CD14-positive monocyte (primary cell): ENCODE results near the gene DDX43. TPM values are rescaled to one million over a fixed set of nuclear protein-coding genes. Genes with fewer than 3 reads are reported as not detected.
A peak's percentile ranks its signal among the peaks of the same experiment; 100 is the strongest.

Experiments
- DNase-seq, 3 donors: peaks; one replicate each; pipeline ENCODE4 v3.0.0-alpha.2; 2011 to 2022
- H2AFZ ChIP-seq: 2 replicates; pipeline ENCODE4 v1.6.0; 2012; ENCODE audit warnings: mild to moderate bottlenecking, low read depth, low read length, inconsistent platforms; ENCODE audit not compliant: insufficient read depth, poor library complexity, severe bottlenecking
- H3K27ac ChIP-seq, 2 donors: 1 replicate in 1 of 2; 2 replicates in 1 of 2; pipeline ENCODE4 v1.5.1; 2012 to 2013; ENCODE audit warnings: low read length in 2 of 2, control low read depth in 1 of 2, inconsistent platforms in 1 of 2, low read depth in 1 of 2, mild to moderate bottlenecking in 1 of 2
- H3K27me3 ChIP-seq, 2 donors: one replicate each; pipeline versions ENCODE4 v1.6.0 to v1.6.1; 2011 to 2013; ENCODE audit warnings: low read length in 2 of 2; ENCODE audit not compliant: control insufficient read depth in 2 of 2, insufficient read depth in 2 of 2
- H3K36me3 ChIP-seq, 2 donors: replicated peaks in 1 of 2; 1 replicate in 1 of 2; 2 replicates in 1 of 2; pipeline versions ENCODE4 v1.5.1 to v1.6.1; 2012 to 2013; ENCODE audit warnings: low read length in 2 of 2, control low read depth in 1 of 2, inconsistent platforms in 1 of 2, mild to moderate bottlenecking in 1 of 2; ENCODE audit not compliant: insufficient read depth in 2 of 2, control insufficient read depth in 1 of 2
- H3K4me1 ChIP-seq, 2 donors: 1 replicate in 1 of 2; 2 replicates in 1 of 2; pipeline versions ENCODE4 v1.5.1 to v1.6.1; 2012 to 2013; ENCODE audit warnings: low read length in 2 of 2, control low read depth in 1 of 2, inconsistent platforms in 1 of 2, mild to moderate bottlenecking in 1 of 2, moderate library complexity in 1 of 2; ENCODE audit not compliant: insufficient read depth in 2 of 2, control insufficient read depth in 1 of 2
- H3K4me2 ChIP-seq: replicated peaks from 2 replicates; pipeline ENCODE3; 2012; ENCODE audit warnings: low read length, moderate library complexity, mild to moderate bottlenecking; ENCODE audit not compliant: poor library complexity, severe bottlenecking; ENCODE audit errors: extremely low read depth
- H3K4me3 ChIP-seq, 3 experiments: fragments of 200-600 bp in 1 of 3; sonication (generic) in 1 of 3; replicated peaks in 1 of 3; 1 replicate in 2 of 3; 2 replicates in 1 of 3; pipeline ENCODE4 v1.5.1; 2011 to 2013; ENCODE audit warnings: low read length in 3 of 3, mild to moderate bottlenecking in 3 of 3, control low read depth in 2 of 3, low read depth in 2 of 3, inconsistent platforms in 1 of 3, moderate library complexity in 1 of 3
- H3K79me2 ChIP-seq: 2 replicates; pipeline ENCODE4 v1.6.0; 2012; ENCODE audit warnings: mild to moderate bottlenecking, control low read depth, inconsistent platforms, low read length, moderate library complexity; ENCODE audit not compliant: insufficient read depth
- H3K9ac ChIP-seq: 2 replicates; pipeline ENCODE4 v1.6.0; 2017; ENCODE audit warnings: low read length, mild to moderate bottlenecking; ENCODE audit not compliant: insufficient read depth, poor library complexity, severe bottlenecking
- H3K9me3 ChIP-seq, 2 donors: replicated peaks in 1 of 2; 1 replicate in 1 of 2; 2 replicates in 1 of 2; pipeline versions ENCODE4 v1.5.1 to v1.6.1; 2012 to 2013; ENCODE audit warnings: low read length in 2 of 2, control low read depth in 1 of 2; ENCODE audit not compliant: control insufficient read depth in 1 of 2, insufficient read depth in 1 of 2
- H4K20me1 ChIP-seq: 2 replicates; pipeline ENCODE4 v1.6.0; 2012; ENCODE audit warnings: mild to moderate bottlenecking, low read length, control low read depth, moderate library complexity; ENCODE audit not compliant: insufficient read depth
- H3K27ac Mint-ChIP-seq, 7 donors: one replicate each; pipeline ENCODE4 v1.8.0; 2020; ENCODE audit warnings: mild to moderate bottlenecking in 7 of 7, mixed read lengths in 7 of 7, moderate library complexity in 6 of 7, inconsistent platforms in 2 of 7
- H3K27me3 Mint-ChIP-seq, 3 donors: one replicate each; pipeline ENCODE4 v1.8.0; 2021 to 2022; ENCODE audit warnings: low read depth in 3 of 3, mild to moderate bottlenecking in 3 of 3, mixed read lengths in 3 of 3, moderate library complexity in 3 of 3, inconsistent platforms in 1 of 3
- H3K36me3 Mint-ChIP-seq, 2 donors: one replicate each; pipeline ENCODE4 v1.8.0; 2020; ENCODE audit warnings: mixed read lengths in 2 of 2, inconsistent platforms in 1 of 2, mild to moderate bottlenecking in 1 of 2
- H3K4me1 Mint-ChIP-seq: one replicate; pipeline ENCODE4 v1.8.0; 2020; ENCODE audit warnings: mild to moderate bottlenecking, mixed read lengths
- H3K4me3 Mint-ChIP-seq, 2 donors: one replicate each; pipeline ENCODE4 v1.8.0; 2020; ENCODE audit warnings: mild to moderate bottlenecking in 2 of 2, mixed read lengths in 2 of 2, moderate library complexity in 1 of 2
- H3K9me3 Mint-ChIP-seq, 7 donors: one replicate each; pipeline ENCODE4 v1.8.0; 2020 to 2022; ENCODE audit warnings: mixed read lengths in 7 of 7, mild to moderate bottlenecking in 6 of 7, moderate library complexity in 6 of 7, inconsistent platforms in 2 of 7
- WGBS: methylation state at CpG from one replicate; pipeline ENCODE4 v1.1.5; 2013; ENCODE audit warnings: missing lambda C conversion rate; ENCODE audit not compliant: insufficient coverage; 5-methylcytosine and 5-hydroxymethylcytosine counted together
- intact Hi-C, 2 donors: fragments of 100-400 bp; cut with micrococcal nuclease; formaldehyde crosslinking; loops; one replicate each; pipeline versions ENCODE4 v1.15.0 to v1.15.1; 2023
- polyA plus RNA-seq, 3 donors: library from polyadenylated mRNA; depleted of rRNA in 1 of 3; unstranded in 2 of 3; stranded (reverse) in 1 of 3; fragments of 300-500 nt in 2 of 3; fragments of >200 nt in 1 of 3; fragmentation: Illumina TruSeq in 2 of 3; gene quantifications; 1 replicate in 2 of 3; 2 replicates in 1 of 3; pipeline ENCODE4 v1.2.3, GENCODE V29; 2012 to 2021
- TF ChIP-seq, protein P1 (sequence below): fragments of 200-600 bp; IDR thresholded peaks from one replicate; pipeline ENCODE4 v1.8.0; 2022; ENCODE audit warnings: antibody characterized with exemption, mild to moderate bottlenecking

The DDX43 gene
- polyA plus RNA-seq, 3 donors = 0.23 to 1.0 TPM; not detected in 1

DNA sequence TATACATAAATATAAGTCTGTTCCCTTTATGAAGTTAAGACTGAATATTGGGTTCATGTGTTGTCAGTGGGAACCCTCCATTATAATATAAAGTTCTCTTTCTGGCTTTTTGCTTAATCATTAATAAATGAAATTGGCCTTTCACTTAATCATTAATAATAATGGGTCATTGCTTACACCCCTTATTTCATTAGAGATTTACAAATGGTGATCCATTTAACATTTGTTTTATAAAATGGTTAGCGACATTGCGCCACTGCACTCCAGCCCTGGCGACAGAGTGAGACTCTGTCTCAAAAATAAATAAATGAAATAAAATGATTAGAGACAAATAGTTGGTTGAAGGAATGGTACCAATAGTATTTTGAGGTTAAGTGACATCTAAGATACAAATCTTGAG is 18.5 kb downstream of the DDX43 start:
- intact Hi-C loops = no loop called here
- no peak for DNase-seq
- peaks cover 43 to 47% of the 10 kb centered on the region in 2 donors for H3K36me3 Mint-ChIP-seq
- Histone ChIP-seq H3K79me2 (no peaks in the 10 kb centered on the region), H3K9ac (no peak overlapping the region), H3K9me3 (no peaks in the 10 kb centered on the region), H4K20me1 (no peaks in the 10 kb centered on the region), H3K4me3 (no peak overlapping the region), H2AFZ (no peak overlapping the region), H3K27me3 (no peaks in the 10 kb centered on the region), H3K4me1 (no peaks in the 10 kb centered on the region), H3K27ac (no peak overlapping the region), H3K36me3 (peaks cover 17 to 50% of the 10 kb centered on the region in 2 donors), H3K4me2 (no peak overlapping the region)
- H3K9me3 Mint-ChIP-seq = no peaks in the 10 kb centered on the region
- WGBS = no CpG with 5 or more reads among the region's 3 CpGs
- no peaks in the 10 kb centered on the region for H3K4me1 Mint-ChIP-seq
- H3K4me3 Mint-ChIP-seq = no peak overlapping the region
- TF ChIP-seq, protein P1, sequence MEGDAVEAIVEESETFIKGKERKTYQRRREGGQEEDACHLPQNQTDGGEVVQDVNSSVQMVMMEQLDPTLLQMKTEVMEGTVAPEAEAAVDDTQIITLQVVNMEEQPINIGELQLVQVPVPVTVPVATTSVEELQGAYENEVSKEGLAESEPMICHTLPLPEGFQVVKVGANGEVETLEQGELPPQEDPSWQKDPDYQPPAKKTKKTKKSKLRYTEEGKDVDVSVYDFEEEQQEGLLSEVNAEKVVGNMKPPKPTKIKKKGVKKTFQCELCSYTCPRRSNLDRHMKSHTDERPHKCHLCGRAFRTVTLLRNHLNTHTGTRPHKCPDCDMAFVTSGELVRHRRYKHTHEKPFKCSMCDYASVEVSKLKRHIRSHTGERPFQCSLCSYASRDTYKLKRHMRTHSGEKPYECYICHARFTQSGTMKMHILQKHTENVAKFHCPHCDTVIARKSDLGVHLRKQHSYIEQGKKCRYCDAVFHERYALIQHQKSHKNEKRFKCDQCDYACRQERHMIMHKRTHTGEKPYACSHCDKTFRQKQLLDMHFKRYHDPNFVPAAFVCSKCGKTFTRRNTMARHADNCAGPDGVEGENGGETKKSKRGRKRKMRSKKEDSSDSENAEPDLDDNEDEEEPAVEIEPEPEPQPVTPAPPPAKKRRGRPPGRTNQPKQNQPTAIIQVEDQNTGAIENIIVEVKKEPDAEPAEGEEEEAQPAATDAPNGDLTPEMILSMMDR = no peak
- H3K27me3 Mint-ChIP-seq = peaks cover 0 to 1% (median 0%) of the 10 kb centered on the region in 3 donors
- no peak overlapping the region for H3K27ac Mint-ChIP-seq

GRCh38 chr6:73418081-73418741 is 23.6 kb downstream of the DDX43 start:
- H3K4me3 ChIP-seq = no peak overlapping the region
- no peak overlapping the region for H2AFZ ChIP-seq
- peaks cover 70 to 71% of the 10 kb centered on the region in 2 donors for H3K36me3 Mint-ChIP-seq
- no peak overlapping the region for H3K9ac ChIP-seq
- no peak for DNase-seq
- H3K9me3 ChIP-seq = no peaks in the 10 kb centered on the region
- peaks cover 0 to under 1% (median 0%) of the 10 kb centered on the region in 7 donors for H3K9me3 Mint-ChIP-seq
- intact Hi-C loops = no loop called here
- WGBS = 98% methylated on average over 6 of the region's 11 CpGs
- H3K27ac ChIP-seq = no peak overlapping the region
- H3K27me3 Mint-ChIP-seq = no peaks in the 10 kb centered on the region
- H3K36me3 ChIP-seq = peaks cover 34 to 90% of the 10 kb centered on the region in 2 donors
- H3K4me3 Mint-ChIP-seq = no peak overlapping the region
- no peak overlapping the region for H3K4me2 ChIP-seq
- peaks cover 6% of the 10 kb centered on the region for H3K79me2 ChIP-seq
- H3K27me3 ChIP-seq = no peaks in the 10 kb centered on the region
- TF ChIP-seq, protein P1 = no peak
- peak overlapping the region in 3 of 7 donors; percentile 38 to 80 (median 48) for H3K27ac Mint-ChIP-seq
- H3K4me1 ChIP-seq = peaks cover 12 to 19% of the 10 kb centered on the region in 2 donors
- H4K20me1 ChIP-seq = peaks cover 20% of the 10 kb centered on the region
- peaks cover 14% of the 10 kb centered on the region for H3K4me1 Mint-ChIP-seq
